CD4-positive, alpha-beta T cell treated with Interleukin-17A for 4 hours (primary cell): ENCODE results near the gene TMEM39B.
A peak's percentile ranks its signal among the peaks of the same experiment; 100 is the strongest.
"Not testable (repeated sequence)": the region's sequence is repeated elsewhere in the genome, so short reads cannot be mapped to it uniquely, and the experiment has no call there.

Source experiments
- DNase-seq: peaks from one replicate; pipeline ENCODE4 v3.0.0-alpha.2; 2020; ENCODE audit warnings: mixed read lengths

The TMEM39B gene

DNA sequence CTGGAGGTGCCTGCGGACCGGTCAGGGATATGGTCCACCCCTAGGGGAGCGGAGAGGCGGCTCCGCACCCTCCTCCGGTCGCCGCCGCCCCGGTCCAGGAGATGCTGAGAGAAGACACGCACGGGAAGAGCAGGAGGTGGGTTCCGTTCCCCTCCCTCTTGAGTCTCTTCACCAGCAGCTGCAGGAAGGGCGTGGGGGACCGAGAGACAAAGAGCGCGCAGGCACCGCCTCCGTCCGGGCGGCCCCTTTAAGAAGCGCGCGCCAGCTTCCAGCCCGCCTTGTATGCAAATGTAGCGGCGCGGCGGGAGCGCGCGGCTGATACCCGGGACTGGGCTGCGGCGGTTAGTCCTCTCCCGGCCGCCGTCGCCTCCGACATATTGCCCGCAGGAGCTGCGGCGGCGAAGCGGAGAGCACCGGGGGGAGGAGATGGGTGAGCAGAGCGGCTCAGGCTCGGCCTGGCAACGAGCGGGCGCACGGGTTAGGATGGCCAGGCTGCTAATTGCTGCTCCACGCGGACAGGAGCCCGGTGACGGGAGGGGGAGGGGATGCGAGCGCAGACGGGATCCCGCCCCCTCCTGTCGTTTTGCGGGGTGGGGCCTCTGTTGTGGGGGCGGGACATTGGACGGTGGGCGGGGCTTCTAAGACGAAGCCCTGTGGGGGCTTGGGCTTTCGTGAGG lies at the start of gene TMEM39B:
Gene TMEM39B (plus strand): TSS at position 318 of the 677 bp plus-strand sequence. CDS start 109 bp downstream, at position 427.
- peak; percentile 96 for DNase-seq

DNA sequence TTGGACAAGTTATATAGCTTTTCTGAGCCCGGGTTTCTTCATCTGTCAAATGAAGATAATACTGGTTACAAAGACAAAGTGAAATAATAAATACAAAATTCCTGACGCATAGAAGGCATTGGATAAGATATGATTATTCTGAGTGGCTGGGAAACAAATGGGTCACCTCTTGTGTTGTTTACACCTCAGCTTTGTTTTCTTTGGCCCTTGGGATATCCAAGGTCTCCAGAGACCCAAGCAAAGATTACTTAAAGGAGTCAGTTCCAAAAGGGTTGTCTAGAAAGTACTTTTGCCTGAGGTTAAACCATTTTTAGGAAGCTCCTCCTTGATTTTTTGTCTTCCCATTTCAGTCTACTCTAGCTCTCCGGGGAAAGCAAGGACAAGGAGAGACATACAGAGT lies 49.4 kb upstream of the TMEM39B start:
- DNase-seq, result no peak

DNA sequence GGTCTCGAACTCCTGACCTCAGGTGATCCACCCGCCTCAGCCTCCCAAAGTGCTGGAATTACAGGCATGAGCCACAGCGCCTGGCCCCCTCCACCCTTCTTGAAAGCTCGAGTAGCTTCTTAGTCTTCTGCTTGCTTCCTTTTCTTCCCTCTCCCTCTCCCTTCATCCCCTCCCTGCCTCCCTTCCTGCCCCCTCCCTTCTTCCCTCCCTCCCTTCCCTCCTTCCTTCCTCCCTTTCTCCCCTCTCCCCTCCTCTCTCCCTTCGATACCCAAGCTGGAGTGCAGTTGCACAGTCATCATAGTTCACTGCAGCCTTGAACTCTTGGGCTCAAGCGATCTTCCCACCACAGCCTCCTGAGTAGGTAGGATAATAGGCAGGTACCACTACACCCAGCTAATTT lies 47.2 kb upstream of the TMEM39B start:
- no peak for DNase-seq

DNA sequence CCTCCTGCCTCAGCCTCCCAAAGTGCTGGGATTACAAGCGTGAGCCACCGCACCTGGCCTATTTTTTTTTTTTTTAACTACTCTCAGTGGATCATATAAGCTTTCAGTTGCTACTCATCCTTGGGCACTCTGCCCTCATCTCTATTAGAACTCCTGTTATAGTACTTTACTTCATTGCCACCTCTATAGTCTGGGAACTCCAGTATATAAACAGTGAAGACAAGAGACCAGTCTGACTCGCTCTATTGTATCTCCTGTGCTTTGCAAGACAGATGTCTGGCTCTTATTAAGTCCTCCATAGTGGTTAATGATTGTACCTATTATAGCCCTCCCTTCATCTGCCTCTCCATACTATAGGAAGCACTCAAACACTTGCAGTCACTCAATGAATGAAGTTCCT lies 44.0 kb upstream of the TMEM39B start:
- DNase-seq, result no peak

DNA sequence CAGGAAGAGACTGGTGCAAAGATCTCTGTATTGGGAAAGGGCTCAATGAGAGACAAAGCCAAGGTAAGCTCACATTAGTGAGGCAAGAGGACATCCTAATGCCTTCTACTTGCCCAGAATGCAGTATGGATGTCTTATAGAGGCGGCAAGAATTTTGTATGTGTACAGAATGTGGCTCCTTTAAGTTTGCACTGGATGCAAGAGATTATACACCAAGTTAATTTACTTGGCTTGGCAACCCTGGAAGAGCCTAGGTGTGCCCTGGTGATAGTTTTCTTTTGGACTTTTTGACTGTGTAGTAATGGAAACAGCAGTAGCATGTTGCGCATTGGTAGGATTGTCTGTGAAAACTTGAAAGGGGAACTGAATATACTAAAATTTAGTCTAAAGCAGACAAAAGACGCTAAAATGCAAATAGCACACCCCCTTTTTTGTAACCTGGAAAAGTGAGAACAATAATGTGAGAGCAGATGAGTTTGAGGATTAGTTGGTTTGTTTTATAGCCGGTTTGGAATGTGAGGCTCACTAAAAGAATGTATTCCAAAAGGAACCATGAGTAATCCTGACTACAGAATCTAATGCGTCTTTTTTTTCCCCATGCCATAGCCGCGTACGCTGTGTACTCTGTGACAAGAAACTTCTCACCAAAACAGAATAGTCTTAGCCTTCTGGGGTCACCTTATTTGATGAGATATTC lies 41.0 kb upstream of the TMEM39B start:
- no peak for DNase-seq

DNA sequence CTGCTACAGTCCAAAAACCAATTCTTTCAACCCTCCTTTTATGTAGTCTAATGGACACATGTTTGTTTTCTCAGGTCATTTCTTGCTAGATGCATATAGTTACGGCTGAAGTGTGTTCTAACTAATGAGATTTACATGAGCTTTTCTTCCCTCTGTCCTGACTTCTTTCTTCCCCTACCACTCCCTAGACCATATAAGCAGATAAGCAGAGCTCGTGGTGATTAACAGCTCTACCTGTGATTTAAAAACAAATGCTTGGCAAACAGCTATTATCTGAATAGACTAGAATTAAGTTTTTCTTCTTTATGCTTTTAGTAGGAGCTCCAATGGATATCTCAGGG lies 40.5 kb upstream of the TMEM39B start:
- DNase-seq, result no peak

DNA sequence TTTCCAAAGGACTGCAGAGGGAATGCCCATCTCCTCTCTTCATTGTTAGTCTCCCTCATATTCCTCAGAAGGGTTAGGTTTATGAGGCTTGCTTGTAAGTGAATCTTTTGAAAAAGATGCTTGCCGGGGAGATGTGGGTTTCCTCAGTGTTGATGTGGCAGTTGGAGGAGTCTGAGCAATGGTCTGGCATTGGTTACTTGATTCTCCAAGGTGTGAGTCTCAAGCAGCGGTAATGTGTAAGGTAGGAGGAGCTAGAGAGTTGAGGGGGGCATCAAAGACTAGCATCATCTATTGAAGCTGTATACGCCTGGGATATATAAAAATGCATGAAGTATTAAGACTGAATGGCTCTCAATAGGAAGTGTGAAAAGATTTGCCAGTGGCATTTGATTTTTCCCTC lies 37.6 kb upstream of the TMEM39B start:
- no peak for DNase-seq

DNA sequence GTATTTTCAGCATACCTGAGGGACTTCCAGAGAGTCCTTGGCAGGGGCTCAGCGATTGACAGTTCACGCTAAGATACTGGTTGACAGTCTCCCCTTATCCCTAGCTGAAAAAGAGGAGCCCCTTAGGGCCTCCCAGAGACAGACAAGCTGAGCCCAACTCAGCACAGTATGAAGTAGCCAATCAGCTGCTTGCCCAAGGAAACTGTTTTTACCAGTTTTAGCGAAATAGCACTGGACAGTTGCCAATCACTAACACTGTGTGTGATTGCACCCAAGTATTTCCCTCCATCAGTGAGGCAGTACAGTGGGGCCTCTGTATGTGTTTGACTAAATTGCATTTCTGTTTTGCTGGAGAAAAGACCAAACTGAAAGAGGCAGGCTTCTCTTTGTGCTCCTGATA lies 32.0 kb upstream of the TMEM39B start:
- no peak for DNase-seq

DNA sequence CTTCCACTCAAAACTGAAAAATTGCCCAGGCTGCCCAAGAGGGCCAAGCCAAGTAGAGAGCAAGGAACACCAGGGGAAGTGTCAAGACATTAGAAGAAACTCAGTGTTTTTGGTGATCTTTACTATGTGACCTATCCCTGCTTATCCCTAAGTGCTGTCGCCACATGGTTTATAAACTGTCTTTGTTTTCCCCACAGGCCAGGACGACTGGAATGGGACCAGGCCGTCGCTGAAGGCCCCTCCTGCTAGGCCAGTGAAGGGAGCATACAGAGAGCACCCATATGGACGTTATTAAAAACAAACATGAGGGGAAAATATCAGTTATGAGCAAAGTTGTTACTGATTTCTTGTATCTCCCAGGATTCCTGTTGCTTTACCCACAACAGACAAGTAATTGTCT lies 30.4 kb upstream of the TMEM39B start:
- DNase-seq, result no peak

DNA sequence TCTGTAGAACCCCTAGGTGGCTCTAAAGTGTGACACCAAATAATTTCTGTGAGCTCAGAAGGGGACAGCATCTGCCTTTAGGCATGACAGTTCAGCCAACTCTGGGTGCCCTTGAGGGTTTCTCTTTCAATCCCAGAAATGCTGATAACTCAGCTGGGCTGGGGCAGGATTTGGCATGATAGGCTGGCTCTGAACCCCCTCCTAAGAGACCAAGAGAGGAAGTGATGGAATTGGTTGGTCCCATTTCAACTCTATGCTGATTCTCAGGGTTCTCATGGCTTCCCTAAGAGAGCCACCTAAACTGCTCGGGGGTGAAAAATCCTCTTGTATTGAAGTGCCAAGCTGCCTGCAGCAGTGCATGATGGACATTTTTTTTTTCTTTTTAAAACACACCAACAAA lies 28.5 kb upstream of the TMEM39B start:
- DNase-seq, result no peak

DNA sequence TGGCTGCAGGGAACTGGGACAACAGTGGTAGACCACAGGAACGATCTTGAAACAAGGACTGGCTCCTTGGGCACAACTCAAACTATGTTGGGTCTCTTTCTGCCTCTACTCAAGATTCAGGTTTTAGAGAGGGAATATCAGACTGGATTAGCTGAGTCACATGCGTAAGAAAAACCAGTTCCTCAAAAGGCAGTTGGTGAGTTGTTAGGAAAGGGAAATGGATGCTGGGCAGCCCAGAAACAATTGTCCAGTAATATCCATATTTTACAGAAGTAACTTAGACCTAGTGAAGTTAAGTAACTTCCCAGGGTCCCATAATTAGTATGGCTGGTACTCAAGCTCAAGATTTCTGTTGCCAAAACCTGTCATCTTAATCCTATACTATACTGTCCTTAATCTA lies 27.0 kb upstream of the TMEM39B start:
- DNase-seq, result no peak

DNA sequence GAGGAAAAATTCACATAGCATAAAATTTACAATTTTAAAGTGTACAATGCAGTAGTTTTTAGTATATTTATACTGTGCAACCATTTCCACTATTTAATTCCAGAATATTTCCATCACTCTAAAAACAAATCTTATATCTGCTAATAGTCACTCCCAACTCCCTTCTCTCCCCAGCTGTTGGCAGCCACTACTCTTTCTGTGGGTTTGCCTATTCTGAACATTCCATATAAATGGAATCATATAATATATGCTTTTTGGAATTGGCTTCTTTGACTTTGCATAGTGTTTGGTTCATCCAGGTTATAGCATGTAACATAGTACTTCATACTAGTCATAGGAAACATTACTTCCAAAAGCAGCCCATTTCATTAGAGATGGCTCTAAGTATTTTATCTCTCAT lies 25.0 kb upstream of the TMEM39B start:
- DNase-seq, result no peak

DNA sequence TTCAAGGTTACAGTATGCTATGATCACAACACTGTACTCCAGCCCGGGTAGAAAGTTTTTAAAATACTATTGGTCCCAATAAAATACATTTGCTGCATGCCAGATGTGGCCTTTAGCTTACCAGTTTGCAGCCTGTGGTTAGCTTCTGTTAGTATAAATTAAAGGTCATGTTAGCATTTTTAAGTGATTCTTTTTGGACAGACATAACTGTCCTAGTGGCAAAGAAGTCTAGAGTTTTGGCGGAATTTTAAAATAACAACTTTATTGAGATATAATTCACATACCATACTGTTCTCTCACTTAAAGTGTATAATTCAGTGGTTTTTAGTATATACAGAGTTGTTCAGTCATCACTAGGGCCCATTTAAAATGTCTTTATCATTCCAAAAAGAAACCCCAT lies 24.3 kb upstream of the TMEM39B start:
- DNase-seq, result no peak

DNA sequence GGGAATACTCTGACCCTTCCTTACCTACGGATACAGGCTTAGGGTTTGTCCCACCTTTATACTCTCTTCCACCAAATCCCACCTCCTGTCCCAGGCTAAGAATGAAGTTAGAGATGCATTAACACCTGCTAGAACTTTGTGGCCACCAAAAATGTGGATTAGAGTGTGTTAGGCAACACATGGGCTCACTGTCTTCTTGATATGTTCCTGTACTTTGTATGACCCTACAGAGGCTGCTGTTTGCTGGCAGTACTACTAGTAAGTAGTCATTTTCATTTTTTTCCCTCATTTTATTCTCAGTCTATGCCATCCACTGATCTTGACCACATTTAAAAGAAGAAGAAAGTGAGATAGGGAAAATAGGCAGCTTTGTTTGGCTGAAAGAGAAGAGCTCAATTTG lies 21.0 kb upstream of the TMEM39B start:
- no peak for DNase-seq

DNA sequence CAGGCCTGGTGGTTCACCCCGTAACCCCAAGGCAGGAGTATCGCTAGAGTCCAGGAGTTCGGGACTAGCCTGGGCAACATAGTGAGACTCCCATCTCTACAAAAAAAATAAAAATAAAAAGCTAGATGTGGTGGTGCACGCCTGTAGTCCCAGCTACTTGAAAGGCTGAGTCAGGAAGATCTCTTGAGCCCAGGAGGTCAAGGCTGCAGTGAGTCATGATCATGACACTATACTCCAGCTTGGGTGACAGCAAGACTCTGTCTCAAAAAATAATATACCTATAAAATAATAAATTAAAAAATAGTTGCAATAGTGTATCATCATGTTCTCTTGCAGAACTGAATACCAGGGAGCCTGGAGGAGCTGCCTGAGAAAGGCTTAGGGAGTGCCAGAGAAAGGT lies 19.9 kb upstream of the TMEM39B start:
- DNase-seq, result no peak

DNA sequence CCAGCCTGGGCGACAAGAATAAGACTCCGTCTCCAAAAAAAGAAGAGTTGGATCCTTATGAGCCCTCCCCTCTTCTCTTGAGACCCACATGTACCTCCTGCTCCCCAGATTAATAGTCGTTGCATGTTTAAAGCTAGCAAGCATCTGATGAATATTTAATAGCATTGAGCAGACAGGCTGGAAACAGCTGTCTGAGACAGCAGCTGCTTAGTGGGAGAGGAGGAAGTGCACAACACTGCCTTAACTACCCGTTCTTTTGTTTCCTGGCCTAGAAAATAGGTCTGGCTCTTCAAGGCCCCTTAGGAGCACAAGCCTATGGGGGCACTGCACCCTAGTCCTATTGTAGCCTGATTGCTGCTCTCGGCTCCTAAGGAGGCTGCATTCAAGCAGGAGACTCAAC lies 17.3 kb upstream of the TMEM39B start:
- no peak for DNase-seq

DNA sequence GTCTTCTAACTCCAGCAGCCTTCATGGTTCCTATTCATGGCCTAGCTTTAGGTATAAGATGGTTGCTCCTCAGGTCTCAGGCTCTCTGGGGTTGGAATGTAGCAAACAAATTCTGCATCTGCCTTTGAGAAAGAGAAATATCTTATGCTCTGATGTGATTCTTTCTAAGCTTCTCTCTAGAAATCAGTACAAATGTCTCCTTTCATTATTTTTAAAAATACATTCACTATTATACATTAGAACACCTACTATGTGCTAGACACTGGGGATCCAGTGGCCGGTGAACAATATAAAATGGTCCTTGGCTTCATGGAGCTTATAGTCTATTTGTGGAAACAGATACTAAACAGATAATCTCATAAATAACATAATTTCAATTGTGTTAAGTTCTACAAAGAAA lies 16.1 kb upstream of the TMEM39B start:
- no peak for DNase-seq

DNA sequence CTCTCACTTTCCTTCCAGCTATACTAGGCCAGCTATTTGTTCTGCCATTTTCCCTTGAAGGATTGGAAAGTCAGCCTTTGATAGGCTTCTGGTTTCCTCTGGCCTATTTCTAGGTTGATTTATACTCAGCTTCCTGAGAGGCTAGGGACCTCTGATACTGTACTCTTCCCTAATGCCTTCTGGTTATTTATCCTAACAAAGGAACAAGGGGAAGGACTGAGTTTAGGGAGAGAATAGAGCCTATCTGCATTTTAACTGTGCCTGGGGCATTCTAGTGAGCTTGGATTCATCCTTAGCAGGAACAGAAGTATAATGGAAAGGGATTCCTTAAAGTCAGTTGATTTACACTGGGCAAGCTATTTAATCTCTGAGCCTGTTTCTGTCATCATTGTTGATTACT lies 11.8 kb upstream of the TMEM39B start:
- no peak for DNase-seq

DNA sequence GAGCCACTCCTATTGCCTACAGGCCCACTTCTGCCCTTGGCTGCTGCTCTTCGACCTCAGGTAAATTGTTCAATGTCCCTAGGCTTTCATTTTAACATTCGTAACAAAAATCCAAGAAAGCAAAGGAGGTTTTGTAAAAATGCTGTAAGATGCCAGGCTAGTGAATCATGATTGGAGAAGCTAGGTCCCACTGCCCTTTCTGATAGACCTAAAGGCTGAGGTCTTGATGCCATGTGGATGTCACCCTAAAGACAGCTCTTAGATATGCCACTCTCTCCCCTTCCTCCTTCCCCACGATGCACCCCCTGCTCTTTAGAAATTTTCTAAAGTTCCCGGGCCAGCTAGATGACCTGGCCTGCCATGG lies 9.9 kb upstream of the TMEM39B start:
- DNase-seq, result no peak

DNA sequence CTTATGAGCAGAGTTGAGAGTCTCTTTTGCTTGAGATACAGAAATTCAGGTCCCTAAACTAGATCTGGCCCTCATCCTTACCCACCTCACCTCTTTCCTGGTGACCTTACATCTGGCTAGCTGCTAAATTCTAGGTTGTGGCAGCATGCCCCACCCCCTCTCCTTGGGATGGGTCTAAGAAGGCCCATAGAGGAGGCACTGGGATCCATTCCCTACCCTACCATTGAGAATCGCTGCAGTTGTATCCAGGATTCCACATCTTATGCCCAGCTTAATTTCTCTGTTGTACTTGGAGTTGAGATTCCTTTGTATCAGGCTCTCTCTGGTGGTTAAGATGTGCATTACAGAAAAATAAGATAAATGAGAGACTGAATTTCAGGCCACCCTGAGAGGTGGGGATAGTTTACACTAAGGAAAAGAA lies 9.5 kb upstream of the TMEM39B start:
- DNase-seq, result no peak

DNA sequence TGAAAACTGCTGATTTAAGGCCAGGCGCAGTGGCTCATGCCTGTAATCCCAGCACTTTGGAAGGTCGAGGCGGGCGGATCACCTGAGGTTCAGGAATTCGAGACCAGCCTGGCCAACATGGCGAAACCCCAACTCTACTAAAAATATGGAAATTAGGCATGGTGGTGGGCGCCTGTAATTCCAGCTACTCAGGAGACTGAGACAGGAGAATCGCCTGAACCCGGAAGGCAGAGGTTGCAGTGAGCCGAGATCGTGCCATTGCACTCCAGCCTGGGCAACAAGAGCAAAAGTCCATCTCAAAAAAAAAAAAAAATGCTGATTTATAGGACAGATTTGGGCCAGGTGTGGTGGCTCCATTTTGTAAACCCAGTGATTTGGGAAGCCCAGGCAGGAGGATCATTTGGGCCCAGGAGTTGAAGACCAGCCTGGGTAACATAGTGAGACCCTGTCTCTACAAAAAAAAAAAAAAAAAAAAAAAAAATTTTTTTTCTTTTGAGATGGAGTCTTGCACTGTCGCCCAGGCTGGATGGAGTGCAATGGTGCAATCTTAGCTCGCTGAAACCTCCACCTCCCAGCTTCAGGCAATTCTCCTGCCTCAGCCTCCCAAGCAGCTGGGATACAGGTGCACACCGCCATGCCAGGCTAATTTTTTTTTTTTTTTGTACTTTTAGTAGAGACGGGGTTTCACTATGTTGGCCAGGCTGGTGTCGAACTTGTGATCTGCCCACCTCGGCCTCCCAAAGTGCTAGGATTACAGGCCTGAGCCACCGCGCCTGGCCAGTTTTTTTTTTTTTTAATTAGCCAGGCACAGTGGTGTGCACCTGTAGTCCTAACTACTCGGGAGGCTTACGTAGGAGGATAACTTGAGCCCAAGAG lies 6.9 kb upstream of the TMEM39B start:
- DNase-seq, result not testable (repeated sequence)

DNA sequence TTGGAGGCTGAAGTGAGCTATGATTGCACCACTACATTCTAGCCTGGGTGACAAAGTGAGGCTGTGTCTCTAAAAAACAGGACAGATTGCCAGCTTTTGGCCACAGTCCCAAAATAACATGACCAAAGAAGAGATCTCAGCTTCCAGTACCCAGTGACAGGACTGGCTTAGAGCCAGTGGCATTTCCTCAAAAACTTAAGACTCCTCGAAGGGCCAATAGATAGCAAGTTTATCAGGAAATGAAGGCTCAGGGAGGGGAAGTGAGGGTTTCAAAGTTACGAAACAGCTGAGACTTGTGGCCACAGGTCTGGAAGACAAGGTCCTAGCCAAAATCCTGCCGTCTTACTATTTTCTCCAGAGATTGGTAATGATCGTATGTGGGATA lies 6.3 kb upstream of the TMEM39B start:
- peak; percentile 39 for DNase-seq

DNA sequence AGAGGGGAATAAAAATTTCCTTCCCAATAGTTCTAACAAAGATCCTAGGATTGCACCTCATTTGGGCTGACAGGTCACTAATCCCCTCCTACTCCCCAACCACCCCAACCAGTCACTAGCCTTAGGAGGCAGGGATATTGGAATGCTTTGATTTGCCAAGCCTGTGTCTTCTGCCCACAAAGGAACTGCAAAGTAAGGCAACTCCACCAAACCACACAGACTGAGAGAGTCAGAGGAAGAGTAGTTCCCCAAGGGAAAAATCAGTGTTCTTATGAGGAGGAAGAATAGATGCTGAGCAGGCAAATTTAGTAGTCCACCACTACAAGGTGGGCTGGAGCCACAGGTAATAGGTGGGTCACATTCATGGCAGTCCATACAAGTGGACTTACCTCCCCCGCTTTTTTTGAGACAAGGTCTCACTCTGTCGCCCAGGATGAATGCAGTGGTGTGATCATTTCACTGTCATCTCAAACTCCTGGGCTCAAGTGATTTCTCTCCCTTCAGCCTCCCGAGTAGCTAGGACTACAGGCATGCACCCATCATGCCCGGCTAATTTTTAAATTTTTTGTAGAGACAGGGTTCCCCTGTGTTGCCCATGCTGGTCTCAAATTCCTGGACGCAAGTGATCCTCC lies 3.7 kb upstream of the TMEM39B start:
- no peak for DNase-seq
